ENCODE data around the gene CLEC5A. TPM values are rescaled to one million over a fixed set of nuclear protein-coding genes. Genes with fewer than 3 reads are reported as not detected.

CLEC5A gene
- total and polyA plus RNA-seq, 2 of the 8 experiments (the other 6 are each of a cell fraction or from before 2014, with no cell fraction given): not detected

- H3K27me3 ChIP-seq (replicated peaks in 1 of 4; ENCODE audit: control insufficient read depth in 3 of 4, extremely low read depth in 1 of 4, insufficient read depth in 3 of 4, low read length in 3 of 4): no peaks in the 10 kb centered on the region
- no peak for TF ChIP-seq CHD2 (IDR thresholded peaks at IDR 0.05; ENCODE audit: low read length)
- no peak for TF ChIP-seq SP2 (IDR thresholded peaks at IDR 0.05; ENCODE audit: low read length)
- TF ChIP-seq RXRA (IDR thresholded peaks at IDR 0.05; ENCODE audit: insufficient read depth, low read depth, low read length): no peak
- TF ChIP-seq ATF3 (IDR thresholded peaks at IDR 0.05; ENCODE audit: insufficient read depth, low read depth, low read length): no peak
- TF ChIP-seq E2F6 (IDR thresholded peaks at IDR 0.05): peak; percentile 46; the same call in 1 of the 2 replicates
- TF ChIP-seq CEBPB (IDR thresholded peaks at IDR 0.05; ENCODE audit: low read depth, low read length): no peak
- TF ChIP-seq GTF2F1 (IDR thresholded peaks at IDR 0.05; ENCODE audit: borderline replicate concordance, low read depth, low read length): no peak
- TF ChIP-seq HDAC2 (IDR thresholded peaks at IDR 0.05; ENCODE audit: borderline replicate concordance in 1 of 2, low read depth in 2 of 2, low read length in 2 of 2): no peak
- no peak for TF ChIP-seq KDM1A (IDR thresholded peaks at IDR 0.05; ENCODE audit: borderline replicate concordance, low read length)
- TF ChIP-seq JUND (IDR thresholded peaks at IDR 0.05; ENCODE audit: low read length): no peak
Measured at GRCh38 chr7:141975806-141976523, 29.2 kb upstream of the CLEC5A start.

More at GRCh38 chr7:141975806-141976523, 29.2 kb upstream of the CLEC5A start:
- no peak overlapping the region for H3K14ac ChIP-seq (ENCODE audit: insufficient read length)
- H3K23me2 ChIP-seq (ENCODE audit: low read depth, low read length): no peaks in the 10 kb centered on the region
- H3K4me1 ChIP-seq (replicated peaks in 1 of 4; ENCODE audit: control insufficient read depth in 3 of 4, insufficient read depth in 4 of 4, low read length in 3 of 4): no peaks in the 10 kb centered on the region; a peak in 1 of 7 replicates
- H3K4me2 ChIP-seq (ENCODE audit: insufficient read depth in 1 of 2, low read depth in 2 of 2, low read length in 2 of 2): peak overlapping the region; percentile 14 to 60
- no peak overlapping the region for H3K9ac ChIP-seq (replicated peaks in 1 of 4; ENCODE audit: extremely low read depth in 1 of 4, low read depth in 3 of 4, low read length in 3 of 4)
- H4K91ac ChIP-seq (replicated peaks; ENCODE audit: insufficient read length, low read length): no peak overlapping the region
- no peak overlapping the region for H2AK5ac ChIP-seq (ENCODE audit: low read depth, low read length)
- peak overlapping the region in 2 of 4 experiments; percentile 2 to 29; a peak in 2 of 8 replicates for H3K4me3 ChIP-seq (ENCODE audit: extremely low read depth in 1 of 4, insufficient read depth in 2 of 4, low read depth in 3 of 4, low read length in 4 of 4)
- no peak overlapping the region; the same call in 1 of the 2 replicates for H3K18ac ChIP-seq (ENCODE audit: extremely low read depth, low read length)
- no peak overlapping the region for H2BK120ac ChIP-seq (replicated peaks; ENCODE audit: low read depth, low read length)
- H4K5ac ChIP-seq (ENCODE audit: insufficient read length, low read depth, low read length): peak overlapping the region; percentile 49
- no peak overlapping the region for H2BK15ac ChIP-seq (ENCODE audit: low read length)
- no peak overlapping the region for H3K27ac ChIP-seq (ENCODE audit: low read depth, low read length)
- no peaks in the 10 kb centered on the region for H3K9me3 ChIP-seq (ENCODE audit: insufficient read depth in 2 of 2, low read depth in 1 of 2, low read length in 1 of 2)
- H2AFZ ChIP-seq (ENCODE audit: low read length): peak overlapping the region; percentile 100
- no peaks in the 10 kb centered on the region for H3K79me2 ChIP-seq (ENCODE audit: control insufficient read depth in 1 of 2, insufficient read depth in 2 of 2, low read length in 2 of 2)
- no peak overlapping the region for H2BK20ac ChIP-seq (ENCODE audit: low read length)
- DNase-seq (ENCODE audit: low read depth in 1 of 2, low spot score in 2 of 2): peak; percentile 79 to 96
- no peak overlapping the region; the same call in 1 of the 2 replicates for H2BK5ac ChIP-seq (ENCODE audit: low read depth, low read length)
- H3K36me3 ChIP-seq (ENCODE audit: control insufficient read depth in 2 of 4, insufficient read depth in 4 of 4, low read length in 3 of 4): no peaks in the 10 kb centered on the region
- no peak overlapping the region for H3K56ac ChIP-seq (replicated peaks; ENCODE audit: insufficient read length, low read depth, low read length)
- H4K8ac ChIP-seq (ENCODE audit: extremely low read depth, insufficient read depth, low read length): peak overlapping the region; percentile 85; the same call in 1 of the 2 replicates
- no peaks in the 10 kb centered on the region for H4K20me1 ChIP-seq (replicated peaks in 1 of 2; ENCODE audit: control insufficient read depth in 1 of 2, insufficient read depth in 2 of 2, low read length in 2 of 2)
- H3K23ac ChIP-seq (ENCODE audit: insufficient read length): no peak overlapping the region
- no peaks in the 10 kb centered on the region for H3K79me1 ChIP-seq (ENCODE audit: low read depth, low read length)
- peak; percentile 89 for FAIRE-seq
- H2BK12ac ChIP-seq (ENCODE audit: low read depth, low read length): peak overlapping the region; percentile 81; the same call in 1 of the 2 replicates
- ChIA-PET CTCF (ENCODE audit: partially characterized antibody) (interaction anchor here (0.6 to 6.0 kb wide), 75 partner anchors 8 to 347 kb away, joined by 3 to 82 read pairs (median 5); partner anchors contain the start of genes MGAM, MGAM2 and TAS2R4), POLR2A (ENCODE audit: partially characterized antibody) (interaction anchor here (0.7 to 1.2 kb wide), 4 partner anchors 10 to 207 kb away, joined by 3 to 4 read pairs (median 3); no protein-coding TSS in a partner anchor)
- no peak overlapping the region for H3K4ac ChIP-seq (replicated peaks; ENCODE audit: insufficient read length, low read depth, low read length)
- WGBS, 2 experiments (ENCODE audit: extremely low coverage in 1 of 2, insufficient coverage in 1 of 2, insufficient read length in 1 of 2, insufficient replicate concordance in 2 of 2, low coverage in 1 of 2, low lambda C conversion rate in 2 of 2, missing lambda C conversion rate in 1 of 2): 38% methylated on average over 21 of the region's 21 CpGs; no CpG with 5 or more reads in 1 of the 2 experiments
